AG04449 (cell line): ENCODE measurements around the gene PCDH12.

Experiments used
- CTCF ChIA-PET: fragments of 350-600 bp; formaldehyde crosslinking; extraction: SDS; loops from one replicate; lab custom pipeline; 2021; ENCODE audit warnings: antibody characterized with exemption; lab: Yijun Ruan, JAX
- POLR2A ChIA-PET: fragments of 400-600, 350-600 bp; formaldehyde crosslinking; extraction: SDS; loops from one replicate; lab custom pipeline; 2020; ENCODE audit warnings: antibody characterized with exemption, inconsistent platforms; lab: Yijun Ruan, JAX
- DNase-seq: peaks from one replicate; pipeline ENCODE4 v3.0.0-alpha.2; 2010; ENCODE audit warnings: low read depth, low spot score
- H3K4me3 ChIP-seq: 2 replicates; pipeline ENCODE4 v1.5.1; 2011; ENCODE audit warnings: low read depth, mild to moderate bottlenecking, control low read depth, low read length
- TF ChIP-seq, protein P1 (sequence below): IDR thresholded peaks from one replicate; pipeline ENCODE4 v1.5.1; 2011; ENCODE audit warnings: mild to moderate bottlenecking, moderate library complexity, low read length, control low read depth, inconsistent platforms; ENCODE audit not compliant: insufficient read depth; ENCODE audit errors: missing control alignments

Gene PCDH12

DNA sequence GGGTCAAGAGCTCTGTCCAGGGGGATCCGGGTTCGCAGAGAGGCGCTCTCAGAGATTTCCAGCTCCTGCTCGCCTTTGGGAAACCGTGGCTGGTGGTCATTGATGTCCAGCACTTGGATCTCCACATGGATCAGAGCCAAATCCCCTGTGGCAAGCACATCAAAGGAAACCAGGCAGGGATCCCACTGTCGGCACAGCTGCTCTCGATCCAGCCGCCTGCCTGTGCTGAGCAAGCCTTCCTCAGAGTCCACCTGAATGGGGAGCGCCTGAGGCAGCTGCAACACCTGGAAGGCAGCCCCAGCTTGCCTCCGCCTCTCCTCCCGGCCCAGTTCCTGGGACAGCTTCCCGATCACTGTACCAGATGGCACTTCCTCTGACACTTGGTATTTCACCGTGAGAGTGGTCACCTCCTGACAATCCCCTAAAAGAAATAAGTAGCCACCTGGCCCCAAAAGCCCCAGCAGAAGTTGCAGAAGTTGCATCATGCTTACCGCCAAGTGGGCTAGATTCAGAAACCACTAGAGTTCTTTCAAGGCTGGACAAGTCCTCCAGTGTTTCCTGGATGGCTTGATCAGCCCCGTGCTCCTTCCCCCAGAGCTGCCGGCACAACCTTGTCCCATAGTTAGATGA, 520 bp downstream of the PCDH12 start:
- DNase-seq, result no peak
- H3K4me3 ChIP-seq, result no peak overlapping the region
- POLR2A ChIA-PET, result interaction anchor here (1.2 kb wide), 1 partner anchor 12 kb away, joined by 3 read pairs; no protein-coding TSS in a partner anchor
- TF ChIP-seq, protein P1, sequence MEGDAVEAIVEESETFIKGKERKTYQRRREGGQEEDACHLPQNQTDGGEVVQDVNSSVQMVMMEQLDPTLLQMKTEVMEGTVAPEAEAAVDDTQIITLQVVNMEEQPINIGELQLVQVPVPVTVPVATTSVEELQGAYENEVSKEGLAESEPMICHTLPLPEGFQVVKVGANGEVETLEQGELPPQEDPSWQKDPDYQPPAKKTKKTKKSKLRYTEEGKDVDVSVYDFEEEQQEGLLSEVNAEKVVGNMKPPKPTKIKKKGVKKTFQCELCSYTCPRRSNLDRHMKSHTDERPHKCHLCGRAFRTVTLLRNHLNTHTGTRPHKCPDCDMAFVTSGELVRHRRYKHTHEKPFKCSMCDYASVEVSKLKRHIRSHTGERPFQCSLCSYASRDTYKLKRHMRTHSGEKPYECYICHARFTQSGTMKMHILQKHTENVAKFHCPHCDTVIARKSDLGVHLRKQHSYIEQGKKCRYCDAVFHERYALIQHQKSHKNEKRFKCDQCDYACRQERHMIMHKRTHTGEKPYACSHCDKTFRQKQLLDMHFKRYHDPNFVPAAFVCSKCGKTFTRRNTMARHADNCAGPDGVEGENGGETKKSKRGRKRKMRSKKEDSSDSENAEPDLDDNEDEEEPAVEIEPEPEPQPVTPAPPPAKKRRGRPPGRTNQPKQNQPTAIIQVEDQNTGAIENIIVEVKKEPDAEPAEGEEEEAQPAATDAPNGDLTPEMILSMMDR, result no peak
- CTCF ChIA-PET, result interaction anchor here (0.8 to 20.8 kb wide), 12 partner anchors 11 to 303 kb away, joined by 3 to 828 read pairs (median 7); partner anchors contain the start of genes PCDH1 and RNF14

- POLR2A ChIA-PET, result no interaction called here
- TF ChIP-seq, protein P1, result no peak
- no peak for DNase-seq
- CTCF ChIA-PET, result interaction anchor here (3.0 to 20.8 kb wide), 4 partner anchors 5 to 257 kb away, joined by 21 to 828 read pairs (median 260); partner anchors contain the start of genes PCDH12 and RNF14
- no peak overlapping the region for H3K4me3 ChIP-seq
These were observed 3.8 kb downstream of the PCDH12 start for GRCh38 chr5:141954194-141954593.

DNA sequence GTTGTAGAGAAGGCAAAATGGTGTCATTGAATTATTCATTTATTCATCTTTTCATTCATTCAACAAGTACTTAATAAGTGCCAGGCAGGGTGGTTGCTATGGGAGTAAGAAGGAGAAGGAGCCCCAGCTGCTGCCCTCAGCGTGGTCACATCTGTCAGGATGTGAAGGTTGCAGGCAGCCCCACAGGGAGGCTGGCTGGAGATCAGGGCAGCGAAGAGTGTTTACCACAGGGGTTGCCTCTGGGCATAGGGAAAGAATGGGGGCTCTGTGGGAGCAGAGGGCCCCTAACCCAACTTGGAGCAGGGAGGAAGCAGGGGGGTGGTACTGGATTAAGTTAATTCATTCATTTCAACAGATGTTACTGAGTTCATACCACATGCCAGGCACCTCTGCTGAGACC, 6.0 kb downstream of the PCDH12 start:
- POLR2A ChIA-PET, result no interaction called here
- TF ChIP-seq, protein P1, result no peak
- CTCF ChIA-PET, result interaction anchor here (1.7 to 20.8 kb wide), 4 partner anchors 7 to 255 kb away, joined by 6 to 828 read pairs (median 140); partner anchors contain the start of genes PCDH12 and RNF14
- DNase-seq, result no peak
- no peak overlapping the region for H3K4me3 ChIP-seq

- POLR2A ChIA-PET, result no interaction called here
- TF ChIP-seq, protein P1, result peak; percentile 58
- CTCF ChIA-PET, result interaction anchor here (1.1 to 17.0 kb wide), 7 partner anchors 8 to 261 kb away, joined by 3 to 260 read pairs (median 5); partner anchors contain the start of genes PCDH1, PCDH12 and RNF14
- no peak for DNase-seq
- H3K4me3 ChIP-seq, result no peak overlapping the region
These were observed 6.6 kb downstream of the PCDH12 start for GRCh38 chr5:141951332-141951781.

DNA sequence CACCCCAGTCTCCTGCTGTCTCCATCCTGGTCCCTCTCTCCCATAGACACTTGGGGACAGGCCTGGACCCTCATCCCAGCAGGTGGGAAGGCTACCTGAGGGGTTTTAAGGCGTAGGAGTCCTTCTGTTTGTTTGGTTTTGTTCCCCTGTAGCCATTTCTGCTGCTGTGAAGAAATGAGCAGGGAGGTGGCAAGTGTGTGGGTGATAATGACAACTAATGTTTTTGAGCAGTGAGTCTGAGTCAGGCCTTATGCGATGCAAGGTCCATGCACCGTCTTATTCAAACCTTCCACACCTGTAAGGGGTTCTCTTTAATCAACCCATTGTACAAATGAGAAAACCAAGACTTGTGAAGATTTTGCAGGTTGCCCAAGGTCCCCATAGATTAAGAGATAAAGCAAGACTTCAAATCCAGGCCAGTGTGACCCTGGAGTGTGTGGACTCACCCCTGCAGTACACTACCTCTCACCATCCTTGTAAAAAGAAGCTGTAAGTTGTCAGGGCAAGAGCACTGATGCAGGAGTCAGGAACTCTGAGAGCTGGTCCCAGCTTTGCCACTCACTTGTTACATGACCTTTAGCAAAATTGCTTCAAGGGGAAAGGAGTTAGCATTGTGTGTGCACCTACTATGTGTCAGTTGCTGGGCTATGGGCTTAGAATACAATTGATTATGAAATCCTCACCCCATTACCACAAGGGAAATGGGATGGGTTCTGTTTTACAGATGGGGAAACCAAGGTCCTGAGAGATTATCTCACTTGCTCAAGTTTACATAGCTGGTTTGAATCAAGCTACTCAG, 7.6 kb downstream of the PCDH12 start:
- no peak for DNase-seq
- TF ChIP-seq, protein P1, result no peak
- ChIA-PET POLR2A (no interaction called here), CTCF (interaction anchor here (0.5 to 17.0 kb wide), 9 partner anchors 9 to 260 kb away, joined by 3 to 260 read pairs (median 5); partner anchors contain the start of genes PCDH1, PCDH12 and RNF14)
- H3K4me3 ChIP-seq, result no peak overlapping the region
